Activated CD4-positive, CD25-positive, alpha-beta regulatory T cell treated with anti-CD3 and anti-CD28 coated beads, Interleukin-2, amount 50 U/mL, for 72 hours (primary cell): ENCODE data around the gene HIRIP3.

Experiments
- DNase-seq: peaks from one replicate; pipeline ENCODE4 v3.0.0; 2021

The HIRIP3 gene

DNA sequence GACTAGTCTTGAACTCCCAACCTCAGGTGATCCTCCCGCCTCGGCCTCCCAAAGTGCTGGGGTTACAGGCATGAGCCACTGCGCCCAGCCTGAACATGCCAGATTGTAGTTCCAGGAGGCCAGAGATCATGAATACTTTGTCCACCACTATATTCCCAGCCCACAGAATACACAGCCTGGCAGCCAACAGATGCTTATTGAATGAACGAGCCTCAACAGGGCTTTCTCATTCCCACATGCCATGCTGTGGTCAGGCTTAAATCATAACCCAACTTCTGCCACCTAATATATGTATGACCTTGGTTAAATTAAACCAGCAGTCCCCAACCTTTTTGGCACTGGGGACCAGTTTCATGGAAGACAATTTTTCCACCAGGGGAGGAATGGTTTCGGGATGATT, 36.7 kb downstream of the HIRIP3 start:
- DNase-seq = peak; percentile 11

DNA sequence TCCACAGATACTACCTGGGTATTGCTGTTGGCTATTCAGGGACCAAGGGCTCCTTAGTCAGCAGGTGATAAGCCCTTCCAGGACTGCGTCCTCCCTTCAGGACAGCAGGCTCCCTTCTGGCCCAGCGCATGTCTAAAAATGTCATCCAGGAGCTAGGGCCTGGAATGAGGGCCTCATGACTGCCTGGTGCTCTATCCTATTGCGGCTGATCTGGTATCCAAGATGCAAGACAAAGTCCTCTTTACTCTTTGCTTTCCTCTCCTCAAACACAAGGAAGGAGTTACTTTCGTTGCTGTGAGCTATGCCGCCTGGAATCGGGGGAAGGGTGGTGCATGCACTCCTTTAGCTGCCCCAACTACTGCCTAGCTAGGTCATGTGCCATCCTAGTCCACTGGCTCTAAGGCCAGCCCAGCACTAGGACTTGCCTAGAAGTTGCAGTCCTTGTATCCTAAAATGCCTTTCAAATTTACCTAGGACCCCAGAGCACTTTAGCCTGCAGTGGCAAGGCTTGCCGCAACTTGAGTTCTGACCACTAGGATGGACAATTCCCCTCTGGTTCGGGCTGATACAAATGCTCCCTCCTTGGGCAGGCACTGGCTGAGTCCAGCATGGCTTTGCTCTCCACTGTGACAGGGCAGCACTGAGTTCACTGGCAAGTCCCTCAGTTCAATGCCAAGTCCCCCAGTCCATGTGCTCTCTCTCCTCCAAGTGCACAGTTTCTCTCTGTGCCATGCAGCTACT, 43.6 kb downstream of the HIRIP3 start:
- no peak for DNase-seq

DNA sequence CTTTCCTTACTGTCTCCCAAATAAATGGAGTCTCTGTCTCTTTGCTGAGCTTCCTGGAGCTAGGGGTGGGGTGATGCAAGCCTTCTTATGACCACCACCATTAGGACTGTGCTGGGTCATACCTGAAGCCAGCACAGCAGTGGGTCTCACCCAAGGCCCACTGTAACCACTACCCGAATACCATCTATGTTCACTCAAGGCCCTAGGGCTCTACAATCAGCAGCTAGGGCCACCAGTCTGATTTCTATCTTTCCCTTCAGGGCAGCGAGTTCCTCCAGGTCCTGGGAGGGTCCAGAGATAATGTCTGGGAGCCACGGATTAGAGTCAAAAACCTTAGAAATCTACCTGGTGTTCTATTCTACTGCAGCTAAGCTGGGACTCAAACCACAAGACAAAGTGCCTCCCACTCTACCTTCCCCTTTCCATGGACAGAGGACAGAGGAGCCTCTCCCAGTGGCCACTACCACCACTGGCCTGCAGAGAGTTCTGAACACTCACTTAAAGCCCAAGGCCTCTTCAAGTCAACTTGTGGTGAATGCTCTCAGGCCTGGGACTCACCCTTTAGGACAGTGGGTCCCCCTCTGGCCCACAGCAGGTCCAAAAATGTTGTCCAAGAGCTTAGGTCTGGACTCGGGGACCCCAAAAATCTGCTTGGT, 44.5 kb downstream of the HIRIP3 start:
- DNase-seq = no peak

DNA sequence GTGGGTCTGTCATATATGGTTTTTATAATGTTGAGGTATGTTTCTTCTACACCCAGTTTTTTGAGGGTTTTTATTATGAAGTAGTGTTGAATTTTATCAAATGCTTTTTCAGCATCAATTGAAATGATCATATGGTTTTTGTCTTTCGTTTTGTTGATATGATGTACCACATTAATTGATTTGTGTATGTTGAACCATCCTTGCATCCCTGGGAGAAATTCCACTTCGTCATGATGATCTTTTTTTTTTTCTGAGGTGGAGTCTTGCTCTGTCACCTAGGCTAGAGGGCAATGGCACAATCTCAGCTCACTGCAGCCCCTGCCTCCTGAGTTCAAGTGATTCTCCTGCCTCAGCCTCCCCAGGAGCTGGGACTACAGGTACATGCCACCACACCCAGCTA, 47.5 kb downstream of the HIRIP3 start:
- DNase-seq = no peak

DNA sequence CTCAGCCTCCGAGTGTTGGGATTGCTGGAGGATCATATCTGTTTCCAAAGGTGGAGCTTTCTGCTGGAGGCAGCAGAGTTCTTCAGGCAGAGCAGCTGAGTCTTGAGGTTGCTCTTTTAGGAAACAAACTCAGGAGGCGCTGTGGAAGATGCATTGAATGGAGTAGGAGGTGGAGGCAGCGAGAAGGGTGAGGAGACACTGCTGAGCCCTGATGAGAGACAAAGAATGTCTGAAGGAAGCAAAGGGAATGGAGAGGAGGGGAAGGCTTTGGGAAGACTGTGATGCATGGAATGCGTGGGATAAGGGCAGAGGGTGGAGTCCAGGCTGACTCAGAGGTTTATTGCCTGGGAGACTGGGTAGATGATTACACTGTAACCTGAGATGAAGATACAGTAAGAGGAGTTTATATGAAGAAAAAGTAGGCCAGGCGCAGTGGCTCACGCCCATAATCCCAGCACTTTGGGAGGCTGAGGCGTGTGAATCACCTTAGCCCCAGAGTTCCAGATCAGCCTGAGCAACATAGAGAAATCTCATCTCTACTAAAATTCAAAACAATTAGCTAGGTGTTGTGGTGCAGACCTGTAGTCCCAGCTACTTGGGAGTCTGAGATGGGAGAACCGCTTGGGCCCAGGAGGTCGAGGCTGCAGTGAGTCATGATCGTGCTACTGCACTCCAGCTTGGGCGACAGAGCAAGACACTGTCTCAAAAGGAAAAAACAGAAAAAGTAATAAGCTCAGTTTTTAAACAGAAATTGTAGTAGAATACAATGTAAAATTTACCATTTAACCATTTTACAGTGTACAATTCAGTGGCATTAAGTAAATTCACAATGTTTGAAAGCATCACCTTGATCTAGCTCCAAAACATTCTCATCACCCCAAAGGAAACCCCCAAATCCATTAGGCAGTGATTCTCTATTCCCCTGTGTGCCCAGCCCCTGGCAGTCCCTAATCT, 51.3 kb downstream of the HIRIP3 start:
- DNase-seq = no peak
